ENCODE measurements around the gene STXBP1.

Gene STXBP1

DNA sequence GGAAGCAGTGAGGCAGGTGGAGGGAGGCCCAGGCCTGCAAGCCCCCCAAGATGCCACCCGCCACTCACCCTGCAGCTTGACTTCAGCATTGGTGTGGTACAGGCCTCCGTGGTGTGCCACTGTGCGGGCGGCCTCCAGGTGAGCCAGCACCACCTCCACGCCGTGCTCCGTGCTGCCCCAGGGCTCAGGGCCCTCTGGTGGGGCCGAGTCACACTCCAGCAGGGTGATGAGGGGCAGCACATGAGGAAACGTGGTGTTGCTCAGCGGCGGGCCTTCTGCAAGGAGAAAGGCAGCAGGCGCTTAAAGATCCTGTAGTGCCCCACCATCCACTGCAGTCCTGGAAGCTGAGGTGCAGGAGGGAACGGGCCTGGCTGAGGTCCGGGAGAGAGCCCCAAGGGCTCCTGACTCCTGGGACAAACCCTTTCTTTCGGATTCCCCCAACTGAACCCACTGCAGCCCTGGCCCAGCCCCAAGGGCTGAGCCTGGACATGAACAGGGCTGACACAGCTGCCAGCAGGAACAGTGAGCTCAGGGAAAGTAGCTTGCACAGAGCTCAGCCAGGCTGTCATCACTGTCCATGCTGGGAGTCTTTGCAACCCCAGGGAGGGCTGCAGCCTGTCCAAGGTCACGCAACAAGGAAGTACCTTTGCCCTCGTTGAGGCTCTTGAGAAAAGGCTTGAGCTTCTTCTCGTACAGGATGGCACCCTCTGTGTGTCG lies 127.7 kb downstream of the STXBP1 start:
- FAIRE-seq, result no peak

DNA sequence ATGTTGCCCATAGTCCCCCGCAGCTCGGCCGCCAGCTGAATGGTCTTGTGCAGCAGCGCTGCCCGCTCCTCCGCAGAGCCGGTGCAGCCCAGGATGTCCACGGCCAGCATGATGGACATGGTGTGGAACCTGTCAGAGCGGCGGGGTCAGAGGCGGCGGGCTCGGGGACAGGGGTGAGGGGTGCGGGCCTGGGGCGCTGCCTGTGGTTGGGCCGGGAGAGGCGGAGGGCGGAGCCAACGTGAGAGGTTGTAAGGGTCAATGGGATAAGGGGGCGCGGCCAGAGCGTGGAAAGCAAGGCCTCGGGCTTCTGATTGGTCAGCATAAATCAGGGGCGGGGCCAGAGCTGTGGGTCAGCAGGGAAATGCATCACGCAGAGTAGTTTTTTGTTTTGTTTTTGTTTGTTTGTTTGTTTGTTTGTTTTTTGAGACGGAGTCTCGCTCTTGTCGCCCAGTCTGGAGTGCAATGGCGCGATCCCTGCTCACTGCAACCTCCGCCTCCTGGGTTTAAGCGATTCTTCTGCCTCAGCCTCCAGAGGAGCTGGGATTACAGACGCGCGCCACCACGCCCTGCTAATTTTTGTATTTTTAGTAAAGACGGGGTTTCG lies 129.9 kb downstream of the STXBP1 start:
- no peak for FAIRE-seq

All from endometrium (tissue), 2 donors.